ENCODE data around the gene SCGB1A1.

The SCGB1A1 gene

DNA sequence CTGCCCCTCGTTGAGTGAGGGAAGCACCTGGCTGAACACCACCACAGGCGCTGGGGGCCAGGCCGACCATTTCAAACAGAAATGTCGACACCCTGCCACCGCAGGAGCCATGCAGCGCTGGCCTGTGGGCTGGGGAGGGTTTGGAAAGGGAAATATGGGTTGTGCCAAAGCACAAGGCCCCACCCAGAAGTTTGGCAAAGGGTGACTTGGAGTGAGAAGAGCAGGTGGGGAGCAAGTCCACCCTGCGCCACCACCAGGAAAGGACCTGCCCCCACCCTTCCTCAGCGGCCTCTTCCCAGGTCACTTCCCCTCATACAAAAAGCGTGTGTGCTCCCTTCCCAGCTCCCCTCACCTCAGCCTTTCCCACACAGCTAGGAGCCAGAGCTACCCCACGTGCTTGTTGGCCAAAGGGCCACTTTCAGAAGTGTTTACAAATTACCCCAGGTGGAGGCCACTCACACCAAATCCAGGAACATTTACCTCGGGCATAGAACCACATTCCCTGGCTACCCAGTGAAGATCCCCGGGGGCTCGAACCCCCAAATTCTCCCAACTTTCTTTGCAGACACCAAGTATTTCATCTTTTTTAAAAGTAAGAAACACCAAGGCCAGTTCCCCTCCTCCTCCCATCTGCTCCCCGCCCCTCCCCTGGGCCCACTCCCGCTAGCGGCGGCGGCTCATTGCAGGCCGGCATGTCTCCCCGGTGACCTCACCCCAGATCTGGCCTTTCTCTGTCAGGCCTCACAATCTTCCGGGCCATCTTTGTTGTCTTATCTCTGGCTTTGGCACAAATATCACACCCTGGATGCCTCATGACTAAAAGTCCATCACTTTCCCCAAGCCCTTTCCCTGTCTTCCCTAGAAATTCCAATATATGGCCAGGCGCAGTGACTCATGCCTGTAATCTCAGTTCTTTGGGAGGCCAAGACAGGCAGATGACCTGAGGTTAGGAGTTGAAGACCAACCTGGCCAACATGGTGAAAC lies 20.5 kb upstream of the SCGB1A1 start:
- DNase-seq (ENCODE audit: low spot score): no peak

GRCh38 chr11:62399172-62399877 lies 19.5 kb upstream of the SCGB1A1 start:
- DNase-seq (ENCODE audit: low spot score): no peak

GRCh38 chr11:62399878-62400266 lies 19.0 kb upstream of the SCGB1A1 start:
- DNase-seq (ENCODE audit: low spot score): no peak

DNA sequence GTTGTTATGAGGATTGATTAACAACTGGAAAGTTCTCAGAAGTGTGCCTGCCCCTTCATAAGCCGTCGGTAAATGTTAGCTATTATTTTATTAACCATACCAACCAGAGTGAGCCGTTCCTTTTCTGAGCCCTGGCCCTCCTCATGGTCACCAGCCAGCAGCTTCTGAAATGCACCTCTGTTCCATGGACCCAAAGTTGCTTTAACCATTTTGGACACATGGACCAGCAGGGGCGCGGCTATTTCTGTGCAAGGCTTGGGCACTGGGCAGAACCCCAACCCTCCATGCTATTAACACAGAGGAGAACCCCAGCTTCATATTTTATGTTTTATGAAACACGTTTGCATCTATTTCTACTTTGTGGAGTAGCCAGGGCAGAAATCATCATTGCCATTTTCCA lies 18.6 kb upstream of the SCGB1A1 start:
- no peak for DNase-seq (ENCODE audit: low spot score)

GRCh38 chr11:62400760-62401159 lies 18.1 kb upstream of the SCGB1A1 start:
- DNase-seq (ENCODE audit: low spot score): no peak

GRCh38 chr11:62401356-62401755 lies 17.5 kb upstream of the SCGB1A1 start:
- no peak for DNase-seq (ENCODE audit: low spot score)

GRCh38 chr11:62401811-62402210 lies 17.0 kb upstream of the SCGB1A1 start:
- DNase-seq (ENCODE audit: low spot score): no peak

DNA sequence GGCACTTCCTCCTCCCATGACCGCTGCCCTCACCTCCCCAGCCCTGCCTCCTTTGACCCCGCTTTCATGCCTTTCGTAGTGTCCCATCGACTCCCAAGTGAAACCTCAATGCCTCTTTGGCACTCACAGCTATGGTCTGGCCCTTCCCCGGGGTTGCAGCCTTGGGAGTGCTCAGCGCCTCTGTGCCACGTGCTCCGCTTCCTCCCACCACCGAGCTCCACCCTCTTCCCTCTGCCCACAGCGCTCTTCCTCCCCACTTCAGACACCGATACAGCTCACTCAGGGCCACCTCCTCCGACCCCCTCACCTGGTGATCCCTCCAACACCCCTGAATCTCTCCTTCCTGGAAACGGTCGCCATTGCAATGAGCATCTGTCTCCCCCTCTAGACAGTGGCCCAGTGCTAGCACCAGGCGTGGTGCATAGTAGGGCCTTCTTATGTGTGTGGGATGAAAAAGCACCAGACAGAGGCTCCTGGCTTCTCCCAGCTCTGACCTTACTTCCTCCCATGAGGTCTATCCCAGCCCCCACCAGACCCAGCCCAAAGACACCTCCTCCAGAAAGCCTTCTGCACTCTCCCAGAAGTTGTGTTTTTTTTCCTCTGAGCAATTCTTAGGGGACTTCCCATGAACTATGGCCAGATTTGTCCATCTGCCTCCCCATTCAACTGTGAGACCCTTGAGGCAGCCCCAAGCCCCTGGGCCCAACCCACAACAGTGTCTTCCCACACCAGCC lies 16.4 kb upstream of the SCGB1A1 start:
- DNase-seq (ENCODE audit: low spot score): no peak

- DNase-seq (ENCODE audit: low spot score): no peak
Observed at GRCh38 chr11:62402960-62403730, 15.7 kb upstream of the SCGB1A1 start.

DNA sequence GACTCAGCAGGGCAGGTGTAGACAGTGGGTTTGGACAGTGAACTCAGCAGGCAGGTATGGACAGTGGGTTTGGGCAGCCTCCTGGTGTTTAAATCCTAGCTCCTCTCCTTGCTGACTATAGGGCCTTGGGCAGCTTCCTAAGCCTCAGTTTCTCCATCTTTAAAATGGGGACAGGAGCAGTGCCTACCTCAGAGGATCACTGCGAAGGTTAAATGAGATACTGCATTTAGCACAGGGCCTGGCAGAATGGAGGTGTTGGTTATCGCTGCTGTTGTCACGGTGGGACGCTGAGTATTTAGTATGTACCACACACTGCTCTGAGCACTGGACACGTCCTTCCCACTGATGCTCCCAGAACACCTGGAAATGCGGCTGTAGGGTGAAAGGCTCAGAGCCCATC lies 14.4 kb upstream of the SCGB1A1 start:
- no peak for DNase-seq (ENCODE audit: low spot score)

GRCh38 chr11:62404901-62405300 lies 13.9 kb upstream of the SCGB1A1 start:
- no peak for DNase-seq (ENCODE audit: low spot score)

DNA sequence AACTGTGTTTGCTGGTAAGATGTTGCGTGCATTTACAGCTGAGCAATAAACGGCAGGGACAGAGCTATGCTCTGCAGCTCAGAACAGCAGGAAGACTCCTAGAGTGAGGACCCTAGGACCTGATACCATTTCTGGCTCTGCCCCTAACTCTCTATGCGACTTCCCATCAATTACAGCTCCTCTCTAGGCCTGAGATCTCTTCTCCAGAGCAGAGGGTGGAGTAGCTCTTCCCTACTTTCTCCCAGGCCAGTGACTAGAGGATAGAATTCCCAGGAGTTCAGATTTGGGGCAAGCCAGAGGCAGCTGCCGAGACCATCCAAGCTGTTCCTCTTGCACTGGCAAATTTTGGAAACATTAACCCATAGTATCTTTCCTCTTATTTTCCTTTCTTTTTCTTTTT lies 12.8 kb upstream of the SCGB1A1 start:
- no peak for DNase-seq (ENCODE audit: low spot score)

DNA sequence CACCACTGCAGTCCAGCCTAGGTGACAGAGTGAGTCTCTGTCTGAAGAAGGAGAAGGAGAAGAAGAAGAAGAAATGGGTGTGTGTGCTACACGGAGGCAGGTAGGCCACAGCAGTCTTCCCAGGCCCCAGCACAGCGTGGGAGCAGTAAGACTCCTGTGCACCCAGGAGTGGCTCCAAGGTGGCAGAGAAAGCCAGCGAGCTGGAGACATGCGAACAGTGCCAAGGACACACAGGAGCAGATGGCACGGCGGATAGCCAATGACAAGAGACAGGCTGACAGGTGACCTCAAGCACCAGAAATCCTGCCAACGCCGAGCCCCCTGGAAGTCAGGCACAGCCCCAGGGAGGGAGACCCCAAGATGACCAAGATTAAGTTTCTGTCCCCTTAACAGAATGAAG lies 9.0 kb upstream of the SCGB1A1 start:
- DNase-seq (ENCODE audit: low spot score): no peak

- no peak for DNase-seq (ENCODE audit: low spot score)
Observed at GRCh38 chr11:62410972-62411371, 7.9 kb upstream of the SCGB1A1 start.

GRCh38 chr11:62411524-62411923 lies 7.3 kb upstream of the SCGB1A1 start:
- no peak for DNase-seq (ENCODE audit: low spot score)

DNA sequence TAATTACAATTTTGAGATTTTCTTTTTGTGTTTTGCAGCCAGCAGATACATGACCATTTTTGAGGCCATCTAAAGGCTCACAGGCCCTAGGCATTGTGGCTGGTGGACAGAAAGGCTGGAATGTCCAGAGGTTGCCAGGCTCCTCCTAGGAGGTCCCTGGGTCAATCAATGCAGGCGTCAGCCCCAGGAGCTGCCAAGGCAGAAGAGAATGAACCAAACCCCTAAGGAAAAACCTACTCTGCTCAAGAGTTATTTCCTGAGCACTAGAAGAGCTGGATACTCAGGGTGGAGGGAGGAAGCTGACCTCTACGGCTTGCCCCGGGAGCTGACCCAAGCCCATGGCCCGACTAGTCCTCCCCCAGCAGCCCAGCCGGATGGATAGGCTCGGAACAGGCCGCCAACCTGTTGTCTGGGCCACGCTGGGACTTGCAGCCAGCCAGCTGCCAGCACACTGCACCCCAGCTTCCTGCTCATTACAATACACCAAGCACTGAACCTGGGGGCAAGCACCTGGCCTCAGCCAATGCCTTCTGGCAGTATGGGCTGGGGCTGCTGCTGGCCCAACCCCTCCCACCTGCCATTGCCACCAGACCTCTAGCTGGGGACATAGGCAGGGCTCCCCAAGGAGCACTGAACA lies 5.7 kb upstream of the SCGB1A1 start:
- DNase-seq (ENCODE audit: low spot score): no peak

GRCh38 chr11:62416596-62416995 lies 2.2 kb upstream of the SCGB1A1 start:
- DNase-seq (ENCODE audit: low spot score): no peak

DNA sequence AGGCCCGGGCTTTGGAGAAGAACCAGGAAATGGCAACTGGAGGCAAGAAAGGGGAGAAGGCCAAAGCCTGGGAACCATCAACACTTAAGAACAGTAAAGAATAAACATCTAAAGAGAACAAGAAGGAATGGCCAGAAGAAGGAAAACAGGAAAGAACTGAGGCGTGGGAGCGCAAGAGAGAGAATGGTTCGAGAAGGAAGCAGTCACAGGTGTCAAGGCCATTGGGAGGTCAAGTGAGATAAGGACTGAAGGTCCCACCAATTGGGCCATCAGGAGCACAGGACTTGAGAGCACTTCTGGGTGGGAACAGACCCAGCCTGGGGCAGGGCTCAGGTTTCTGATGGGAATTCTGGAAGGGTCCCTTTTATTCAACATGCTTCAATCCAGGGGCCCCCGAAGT lies 697 bp upstream of the SCGB1A1 start:
- DNase-seq (ENCODE audit: low spot score): no peak

- no peak for DNase-seq (ENCODE audit: low spot score)
Observed at GRCh38 chr11:62419314-62419929, 589 bp downstream of the SCGB1A1 start.

GRCh38 chr11:62419943-62420342 lies 1.1 kb downstream of the SCGB1A1 start:
- DNase-seq (ENCODE audit: low spot score): no peak

DNA sequence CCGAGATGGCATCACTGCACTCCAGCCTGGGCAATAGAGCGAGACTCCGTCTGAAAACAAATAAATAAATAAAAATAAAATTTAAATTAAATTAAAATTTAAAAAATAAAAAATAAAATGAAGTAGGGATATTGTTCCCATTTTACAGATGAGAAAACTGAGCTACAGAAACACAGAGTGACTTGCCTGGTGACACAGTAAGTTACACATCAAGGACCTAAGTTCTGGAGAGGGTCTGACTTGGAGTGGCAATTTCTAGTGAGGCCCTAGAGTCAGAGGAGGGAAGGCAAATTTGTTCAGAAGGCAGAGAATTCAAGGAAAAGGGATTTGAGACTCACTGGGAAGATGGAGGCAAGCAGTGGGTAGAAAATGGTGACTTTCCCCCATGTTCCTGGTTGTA lies 2.0 kb downstream of the SCGB1A1 start:
- DNase-seq (ENCODE audit: low spot score): no peak
